HG02943 (cell line): ENCODE results near the gene PACC1.
A peak's percentile ranks its signal among the peaks of the same experiment; 100 is the strongest.

Source experiments
- ATAC-seq: cut with Tn5 transposase; IDR thresholded peaks from one replicate; pipeline ENCODE4 v1.9.1; 2021; ENCODE audit warnings: mild to moderate bottlenecking, low read depth, moderate library complexity; ENCODE audit not compliant: unreplicated experiment

PACC1 gene

DNA sequence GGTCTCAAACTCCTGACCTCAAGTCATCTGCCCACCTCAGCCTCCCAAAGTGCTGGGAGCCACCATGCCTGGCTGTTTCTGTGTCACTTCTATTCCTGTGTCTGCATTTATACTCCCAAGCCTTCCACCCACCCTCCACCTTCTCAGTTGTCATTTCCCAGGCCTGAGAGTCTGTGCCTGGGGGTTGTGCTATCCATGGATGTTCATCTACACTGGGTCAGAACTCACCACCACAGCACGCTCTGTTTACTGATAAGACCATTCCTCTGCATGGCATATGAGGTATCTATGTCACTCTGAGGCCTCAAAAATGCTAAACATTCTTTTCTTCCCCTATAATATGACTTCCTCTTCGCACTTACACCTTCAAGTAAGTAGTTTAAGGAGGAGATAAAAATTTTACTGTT lies 24.1 kb upstream of the PACC1 start:
- ATAC-seq, result no peak

DNA sequence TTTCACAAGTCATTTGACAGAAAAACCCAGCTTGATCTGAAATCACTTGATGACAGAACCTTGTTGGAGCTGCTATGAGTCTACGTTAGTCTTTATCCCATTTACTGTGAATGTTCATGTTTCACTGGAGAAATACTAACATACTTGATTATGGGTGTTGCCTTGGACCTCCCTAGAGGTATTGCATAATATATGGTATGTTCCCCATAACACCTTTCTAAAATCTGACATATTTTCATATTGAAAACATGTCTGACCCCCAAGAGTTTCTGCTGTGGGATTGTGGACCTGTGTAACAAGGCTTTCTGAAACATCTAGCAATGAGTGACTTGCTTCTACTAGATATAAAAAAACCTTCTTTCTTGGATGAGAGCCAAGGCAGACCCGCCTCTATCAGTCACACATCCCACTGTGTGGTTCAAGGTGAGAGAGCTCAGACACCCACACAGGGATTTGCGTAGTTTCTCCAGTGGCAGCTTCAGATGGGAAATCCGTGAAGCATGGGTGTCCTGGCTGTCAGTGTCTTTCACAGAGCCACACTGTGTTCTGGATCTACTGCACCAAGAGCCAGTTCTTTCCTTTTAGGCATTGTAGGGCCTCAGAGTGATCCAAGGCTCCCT lies 22.6 kb upstream of the PACC1 start:
- no peak for ATAC-seq

- ATAC-seq, result no peak
These were observed 20.3 kb upstream of the PACC1 start for GRCh38 chr1:212434992-212435391.

DNA sequence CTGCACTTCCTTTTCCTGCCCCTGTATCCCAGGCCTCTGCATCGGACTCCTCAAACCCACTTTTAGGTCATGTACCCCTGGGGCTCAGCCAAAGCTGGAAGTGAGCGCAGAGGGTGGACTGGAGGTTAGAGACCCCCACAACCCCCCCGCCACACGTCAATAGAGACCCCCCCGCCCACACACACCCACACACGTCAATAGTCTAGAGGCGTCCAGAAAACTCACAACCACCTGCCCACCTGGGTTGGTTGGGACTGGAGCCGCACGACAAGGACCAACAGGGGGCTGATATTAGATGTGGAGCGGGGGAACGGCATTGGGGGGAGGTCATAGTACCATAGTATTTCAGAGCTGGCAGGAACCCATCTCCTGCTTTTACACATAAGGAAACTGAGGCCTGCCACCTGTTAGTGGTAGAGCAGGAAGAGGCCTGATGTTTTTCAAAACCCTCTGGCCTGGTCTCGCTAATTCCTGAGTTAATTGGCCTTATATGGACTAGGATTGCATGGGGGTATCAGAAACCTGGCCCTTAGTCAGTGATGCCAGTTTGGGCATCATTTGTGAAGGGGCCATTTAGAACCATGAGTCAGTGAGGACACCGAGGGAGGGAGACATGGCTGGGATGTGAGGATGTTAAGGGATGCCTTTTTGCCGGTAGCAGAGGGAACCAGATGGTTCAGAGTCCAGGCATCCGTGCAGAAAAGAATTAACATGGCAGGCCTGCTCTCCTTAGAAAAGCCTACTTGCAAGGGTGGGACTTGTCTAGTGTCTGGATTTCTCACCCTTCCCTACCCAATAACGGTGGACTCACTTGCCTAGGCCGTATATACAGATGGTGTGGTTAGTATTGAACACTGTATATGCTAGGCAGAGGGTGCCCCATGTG lies 19.1 kb upstream of the PACC1 start:
- ATAC-seq, result no peak

DNA sequence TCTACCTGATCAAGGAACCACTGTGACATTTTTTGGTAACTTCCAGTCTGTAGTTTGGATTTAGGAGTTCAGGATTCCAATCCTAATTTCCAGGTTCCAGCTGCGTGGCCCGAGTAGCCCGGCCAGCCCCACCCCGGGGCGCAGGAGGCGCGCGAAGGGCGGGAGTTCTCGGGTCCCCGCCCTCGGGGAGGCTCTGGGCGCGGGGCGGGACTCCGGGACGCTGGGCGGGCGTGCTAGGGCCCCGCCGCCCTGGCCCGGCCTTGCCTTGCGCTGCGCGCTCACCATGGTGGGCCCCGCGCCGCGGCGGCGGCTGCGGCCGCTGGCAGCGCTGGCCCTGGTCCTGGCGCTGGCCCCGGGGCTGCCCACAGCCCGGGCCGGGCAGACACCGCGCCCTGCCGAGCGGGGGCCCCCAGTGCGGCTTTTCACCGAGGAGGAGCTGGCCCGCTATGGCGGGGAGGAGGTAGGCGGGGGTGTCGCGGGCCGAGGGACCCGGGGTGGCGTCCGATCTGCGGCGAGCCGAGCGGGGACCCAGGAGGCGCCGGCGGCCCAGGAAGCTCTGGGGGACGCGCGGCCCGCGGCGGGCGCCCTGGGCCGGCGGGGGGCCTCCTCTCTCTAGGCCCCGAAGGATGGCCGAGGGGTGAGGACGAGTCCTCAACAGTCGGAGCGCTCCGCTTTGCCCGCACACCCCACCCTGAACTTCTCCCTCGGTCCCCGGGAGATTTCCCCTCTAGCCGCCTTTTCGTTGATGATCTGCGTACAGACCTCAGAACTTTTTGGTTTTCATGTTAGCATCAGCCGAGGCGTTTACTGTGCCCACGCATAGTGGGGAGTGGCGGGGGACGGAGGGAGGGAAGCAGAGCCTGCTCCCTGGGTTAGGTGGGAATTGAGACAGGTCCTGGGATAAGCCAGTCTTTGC lies 18.2 kb upstream of the PACC1 start, which contains the start of gene NENF:
Gene NENF, plus strand, starts transcription at position 260 of the 916 bp plus-strand sequence. Its CDS starts 24 bp downstream, at position 284.
- peak; percentile 89 for ATAC-seq

GRCh38 chr1:212432272-212432660 lies 17.6 kb upstream of the PACC1 start:
- ATAC-seq, result no peak

DNA sequence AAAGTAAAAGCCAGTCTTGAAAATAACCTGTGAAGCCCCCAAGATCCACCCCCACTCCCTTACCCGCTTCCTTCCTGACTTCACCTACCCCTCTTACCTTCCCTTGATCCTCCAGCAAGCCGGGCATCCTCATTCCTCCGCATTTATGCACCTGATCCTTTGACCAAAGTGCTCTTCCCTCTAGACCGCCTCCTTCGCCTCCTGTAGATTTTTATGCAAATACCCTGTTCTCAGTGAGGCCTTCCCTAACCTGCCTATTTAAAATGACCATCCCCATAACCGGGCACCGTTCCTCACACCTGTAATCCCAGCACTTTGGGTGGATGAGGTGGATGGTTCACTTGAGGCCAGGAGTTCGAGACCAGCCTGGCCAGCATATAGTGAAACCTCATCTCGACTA lies 17.0 kb upstream of the PACC1 start:
- no peak for ATAC-seq

DNA sequence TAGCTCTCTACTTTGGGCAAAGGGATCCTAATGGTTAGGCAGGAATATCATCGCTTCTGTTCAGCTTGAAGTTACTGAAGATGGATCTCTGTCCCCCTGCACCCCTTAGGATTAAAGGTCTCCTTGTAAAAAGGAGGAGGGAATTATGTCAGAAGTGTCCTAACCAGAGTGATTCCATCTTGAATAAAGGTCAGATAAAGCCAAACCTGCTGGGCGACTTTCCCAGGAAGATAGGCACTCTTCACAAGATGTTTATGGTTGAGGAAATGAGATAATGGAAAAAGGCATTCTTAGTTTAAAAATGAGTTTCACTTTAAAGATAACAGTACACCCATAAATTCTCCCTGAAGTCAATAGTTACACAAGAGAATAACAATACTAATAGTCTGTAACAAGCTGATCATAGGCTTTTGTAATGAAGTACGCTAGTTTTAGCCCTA lies 16.3 kb upstream of the PACC1 start:
- ATAC-seq, result no peak

DNA sequence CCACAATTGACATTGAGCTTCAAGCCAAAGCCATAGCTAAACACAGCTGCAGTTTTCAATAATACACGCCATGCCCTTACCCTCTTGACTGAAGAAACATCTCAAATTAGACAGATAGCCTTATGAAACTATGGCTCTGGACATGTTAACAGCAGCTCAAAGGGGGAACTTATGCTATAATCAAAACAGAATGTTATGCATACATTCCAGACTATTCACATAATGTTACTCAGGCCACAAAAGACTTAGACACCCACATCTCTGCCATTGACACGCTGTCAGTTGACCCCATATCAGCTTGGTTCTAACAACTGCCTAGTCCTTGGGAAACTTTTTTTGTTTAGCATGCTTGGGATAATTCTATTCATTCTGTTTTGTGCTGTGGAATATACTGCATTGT lies 15.7 kb upstream of the PACC1 start:
- no peak for ATAC-seq

DNA sequence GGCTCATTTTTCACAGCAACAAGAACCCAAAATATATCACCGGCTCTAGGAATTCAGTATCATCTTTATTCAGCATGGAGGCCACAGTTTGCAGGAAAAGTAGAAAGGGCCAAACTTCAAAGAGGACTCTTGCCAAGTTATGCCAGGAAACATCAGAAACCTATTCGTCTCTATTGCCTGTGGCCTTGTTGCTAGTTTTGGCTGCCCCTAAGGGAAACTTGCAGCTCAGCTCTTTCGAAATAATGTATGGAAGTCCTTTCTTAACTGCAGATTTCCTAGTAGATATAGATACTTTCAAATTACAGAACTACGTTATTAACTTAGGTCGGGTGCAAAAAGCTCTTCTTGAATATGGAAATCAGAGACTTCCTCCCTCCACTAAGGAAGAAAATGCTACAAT lies 13.8 kb upstream of the PACC1 start:
- ATAC-seq, result no peak

DNA sequence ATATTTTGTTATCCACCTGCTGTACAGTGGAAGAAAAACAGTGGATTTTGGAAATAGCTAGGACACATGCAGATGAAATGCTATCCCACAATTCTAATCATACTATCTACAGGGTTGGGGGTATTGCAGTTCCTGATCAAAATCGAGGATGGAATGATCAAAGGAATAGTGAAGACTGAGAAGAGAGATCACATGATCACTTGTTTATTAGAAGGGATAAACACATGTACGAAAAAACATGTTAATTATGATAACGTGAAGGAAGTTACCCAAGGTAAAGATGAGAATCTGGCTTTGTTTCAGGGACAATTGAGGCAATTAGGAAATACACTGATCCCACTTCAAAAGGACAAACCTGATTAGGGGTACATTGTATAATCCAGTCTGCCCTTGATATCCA lies 9.2 kb upstream of the PACC1 start:
- no peak for ATAC-seq

DNA sequence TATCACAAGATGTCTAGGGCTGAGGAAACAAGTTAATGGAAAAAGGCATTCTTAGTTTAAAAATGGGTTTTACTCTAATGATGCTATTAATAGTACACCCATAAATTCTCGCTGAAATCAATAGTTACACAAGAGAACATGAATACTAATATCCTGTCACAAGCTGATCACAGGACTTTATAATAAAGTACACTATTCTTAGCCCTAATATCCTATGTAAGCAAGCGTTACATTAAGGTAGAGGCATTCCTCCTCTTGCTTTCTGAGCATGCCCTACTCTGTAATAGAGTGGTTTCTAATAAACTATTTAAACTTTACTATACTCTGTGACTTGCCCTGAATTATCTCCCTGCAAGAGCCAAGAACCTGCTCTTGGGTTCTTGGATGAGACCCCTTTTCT lies 6.5 kb upstream of the PACC1 start:
- no peak for ATAC-seq

DNA sequence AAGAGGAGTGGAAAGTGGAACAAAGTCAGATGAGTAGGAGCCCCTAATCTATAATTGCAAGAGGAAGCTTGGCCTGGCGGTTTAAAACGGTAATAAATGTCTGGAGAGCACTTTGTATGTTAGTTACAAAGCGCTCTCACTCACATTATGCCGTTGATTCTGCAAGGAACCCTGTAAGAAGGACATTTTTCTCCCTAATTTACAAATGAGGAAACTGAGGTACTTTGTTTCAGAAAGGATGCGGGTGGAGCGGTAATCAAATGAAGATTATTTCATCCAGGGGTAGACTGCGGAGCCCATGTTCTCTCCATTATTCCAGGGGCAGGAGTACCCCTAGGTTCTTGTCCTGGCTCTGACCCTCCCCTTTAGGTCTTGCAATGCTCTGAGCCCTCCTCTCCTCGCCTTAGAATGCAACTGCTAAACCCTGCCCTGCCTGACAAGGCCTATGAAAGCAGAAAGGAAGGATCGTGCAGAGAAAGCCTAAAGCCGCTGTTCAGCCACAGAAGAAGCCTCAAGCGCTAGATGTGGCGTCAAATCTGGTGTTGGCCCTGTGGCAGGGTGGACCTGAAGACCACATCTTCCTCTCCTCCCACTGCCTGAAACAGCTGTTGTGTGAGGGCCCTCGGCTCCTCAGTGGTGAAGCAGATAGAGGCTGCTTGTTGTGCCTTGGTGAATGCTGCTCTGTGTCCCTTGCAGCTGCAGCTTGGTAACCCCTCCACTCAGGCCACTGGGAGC lies 588 bp upstream of the PACC1 start:
- peak; percentile 23 for ATAC-seq

DNA sequence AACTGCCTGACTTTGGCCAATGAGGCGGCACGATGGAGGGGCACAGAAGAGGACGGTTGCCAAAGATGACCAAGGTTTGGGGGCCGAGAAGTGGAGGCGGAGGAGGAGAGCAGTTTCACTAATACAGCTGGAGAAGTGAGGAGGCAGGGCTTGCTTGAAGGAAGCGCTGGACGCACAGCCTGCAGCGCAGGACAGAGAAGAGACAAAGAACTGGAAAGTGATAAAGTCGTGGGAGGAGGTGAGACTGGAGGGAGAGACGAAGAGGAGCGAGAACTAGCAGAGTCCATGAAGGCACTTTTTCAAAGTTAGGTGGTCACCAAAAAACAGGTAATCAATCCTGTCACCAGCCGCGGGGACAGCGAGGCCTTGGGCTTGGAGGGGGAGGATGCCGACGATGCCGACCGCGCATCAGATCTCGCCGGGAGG lies 771 bp downstream of the PACC1 start:
- ATAC-seq, result peak; percentile 6

- no peak for ATAC-seq
These were observed 2.3 kb downstream of the PACC1 start for GRCh38 chr1:212412374-212412773.

DNA sequence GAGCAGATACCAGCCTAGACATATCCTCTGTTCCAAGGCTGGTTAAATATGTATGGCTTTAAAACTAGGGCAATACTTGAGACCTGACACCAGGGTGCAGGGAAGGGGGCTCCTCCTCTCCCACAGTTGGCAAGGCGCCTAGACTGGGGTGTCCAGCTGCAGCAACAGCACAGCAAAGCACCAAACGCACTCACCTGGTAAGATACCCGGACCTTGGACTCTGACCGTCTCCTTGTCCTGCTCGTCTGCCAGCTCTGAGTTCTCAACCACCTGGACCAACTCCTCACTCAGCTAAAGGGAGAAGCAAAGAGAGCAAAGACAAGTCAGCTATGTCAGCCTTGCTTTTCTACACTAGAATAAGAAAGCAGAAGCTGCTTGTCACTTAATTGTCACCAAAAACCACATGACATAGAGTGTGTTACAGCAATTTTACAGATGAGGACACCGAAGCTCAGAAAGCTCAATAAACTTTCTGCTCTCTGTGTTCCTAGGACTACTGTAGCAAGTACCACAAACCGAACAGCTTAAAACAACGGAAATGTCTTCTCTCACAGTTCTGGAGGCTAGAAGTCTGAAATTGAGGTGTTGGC lies 4.4 kb downstream of the PACC1 start:
- ATAC-seq, result no peak

- ATAC-seq, result no peak
These were observed 11.9 kb downstream of the PACC1 start for GRCh38 chr1:212402666-212403321.

DNA sequence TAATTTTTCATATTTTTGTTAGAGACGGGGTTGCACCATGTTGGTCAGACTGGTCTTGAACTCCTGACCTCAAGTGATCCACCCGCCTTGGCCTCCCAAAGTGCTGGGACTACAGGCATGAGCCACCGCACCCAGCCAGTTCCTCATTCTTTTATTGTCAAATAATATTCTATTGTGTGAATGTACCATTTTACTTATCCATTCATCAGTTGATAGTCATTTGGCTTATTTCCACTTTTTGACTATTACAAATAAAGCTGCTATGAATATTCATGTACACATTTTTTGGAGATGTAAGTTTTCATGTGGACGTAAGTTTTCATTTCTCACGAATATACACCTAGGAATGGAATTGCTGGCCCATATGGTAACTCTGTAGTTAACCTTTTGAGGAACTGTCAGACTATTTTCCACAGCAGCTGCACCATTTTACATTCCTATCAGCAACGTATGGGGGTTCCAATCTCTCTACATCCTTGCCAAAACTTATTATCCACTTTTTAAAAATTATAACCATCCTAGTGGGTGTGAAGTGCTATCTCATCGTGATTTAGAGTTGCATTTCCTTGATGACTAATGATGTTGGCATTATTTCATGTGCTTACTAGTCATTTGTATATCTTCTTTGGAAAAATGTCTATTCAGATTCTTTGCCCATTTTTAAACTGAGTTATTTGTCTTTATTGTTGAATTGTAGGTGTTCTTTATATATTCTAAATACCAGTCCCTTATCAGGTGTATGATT lies 12.7 kb downstream of the PACC1 start:
- no peak for ATAC-seq

GRCh38 chr1:212401042-212401441 lies 13.6 kb downstream of the PACC1 start:
- no peak for ATAC-seq
